HepG2 (cell line): ENCODE data around the gene COX6B1. TPM values are rescaled to one million over a fixed set of nuclear protein-coding genes. Genes with fewer than 3 reads are reported as not detected.

ENCODE experiments used
- CEBPG ChIP-seq: IDR thresholded peaks from 2 replicates; pipeline ENCODE4 v1.6.1; 2016
- FOXO1 ChIP-seq: sonication (generic); formaldehyde crosslinking; IDR thresholded peaks from 2 replicates; pipeline ENCODE4 v1.4.0; 2020; ENCODE audit warnings: missing genetic modification reagents
- GATAD2A ChIP-seq: IDR thresholded peaks from 2 replicates; pipeline ENCODE4 v1.6.1; 2016
- KAT7 ChIP-seq: IDR thresholded peaks from 2 replicates; pipeline ENCODE4 v1.6.1; 2018; ENCODE audit warnings: borderline replicate concordance, missing compliant biosample characterization
- KDM3A ChIP-seq: IDR thresholded peaks from 2 replicates; pipeline ENCODE4 v1.6.1; 2018; ENCODE audit warnings: low read depth, missing compliant biosample characterization
- MYNN ChIP-seq: sonication (generic); formaldehyde crosslinking; IDR thresholded peaks from 2 replicates; pipeline ENCODE4 v1.4.0; 2020; ENCODE audit warnings: mild to moderate bottlenecking, low read depth, missing genetic modification reagents
- RCOR2 ChIP-seq: IDR thresholded peaks from 2 replicates; pipeline ENCODE4 v1.6.1; 2016; ENCODE audit warnings: missing biosample characterization, missing genetic modification reagents
- ZMYM3 ChIP-seq: sonication (generic); formaldehyde crosslinking; IDR thresholded peaks from 2 replicates; pipeline ENCODE4 v1.5.1; 2020; ENCODE audit warnings: mild to moderate bottlenecking, missing genetic modification reagents
- ZNF446 ChIP-seq: sonication (generic); formaldehyde crosslinking; IDR thresholded peaks from 2 replicates; pipeline ENCODE4 v1.5.0; 2020; ENCODE audit warnings: mild to moderate bottlenecking, missing genetic modification reagents
- polyA plus RNA-seq, 8 experiments: library from polyadenylated mRNA; depleted of rRNA in 3 of 8; stranded (reverse) in 7 of 8; unstranded in 1 of 8; fragments of >200 nt; fragmentation: Illumina TruSeq in 4 of 8; extraction: Trizol in 4 of 8; gene quantifications; 2 replicates each; pipeline versions ENCODE4 v1.2.1 to v1.2.3, GENCODE V29; 2011 to 2016; ENCODE audit warnings: low read depth in 4 of 8, missing spikeins in 1 of 8, mixed read lengths in 1 of 8; ENCODE audit not compliant: insufficient read depth in 1 of 8
- total RNA-seq, 5 experiments: library from RNA; depleted of rRNA; stranded (reverse); fragments of >200 nt; fragmentation: Illumina TruSeq; extraction: Trizol; gene quantifications; 2 replicates each; pipeline ENCODE4 v1.2.3, GENCODE V29; 2016; ENCODE audit warnings: low read depth in 1 of 5
- TF ChIP-seq, protein P1 (sequence below): sonication (generic); formaldehyde crosslinking; IDR thresholded peaks from 2 replicates; pipeline ENCODE4 v1.5.1; 2020; ENCODE audit warnings: missing genetic modification reagents, mild to moderate bottlenecking, borderline replicate concordance
- TF ChIP-seq, protein P2 (sequence below): sonication (generic); formaldehyde crosslinking; conservative IDR thresholded peaks from 2 replicates; pipeline ENCODE4 v1.4.0; 2020; ENCODE audit warnings: mild to moderate bottlenecking, missing genetic modification reagents, moderate library complexity
- TF ChIP-seq, protein P3 (sequence below): sonication (generic); formaldehyde crosslinking; IDR thresholded peaks from 2 replicates; pipeline ENCODE4 v1.4.0; 2020; ENCODE audit warnings: mild to moderate bottlenecking, missing genetic modification reagents
- TF ChIP-seq, protein P4 (sequence below): sonication (generic); formaldehyde crosslinking; IDR thresholded peaks from 2 replicates; pipeline ENCODE4 v1.4.0; 2020; ENCODE audit warnings: mild to moderate bottlenecking, missing genetic modification reagents
- TF ChIP-seq, protein P5 (sequence below): sonication (generic); formaldehyde crosslinking; IDR thresholded peaks from 2 replicates; pipeline ENCODE4 v1.4.0; 2020; ENCODE audit warnings: missing genetic modification reagents, borderline replicate concordance

Gene COX6B1
- total and polyA plus RNA-seq, 2 of the 13 experiments (the other 11 are each of a cell fraction or from before 2014, with no cell fraction given) = 481 to 487 TPM

DNA sequence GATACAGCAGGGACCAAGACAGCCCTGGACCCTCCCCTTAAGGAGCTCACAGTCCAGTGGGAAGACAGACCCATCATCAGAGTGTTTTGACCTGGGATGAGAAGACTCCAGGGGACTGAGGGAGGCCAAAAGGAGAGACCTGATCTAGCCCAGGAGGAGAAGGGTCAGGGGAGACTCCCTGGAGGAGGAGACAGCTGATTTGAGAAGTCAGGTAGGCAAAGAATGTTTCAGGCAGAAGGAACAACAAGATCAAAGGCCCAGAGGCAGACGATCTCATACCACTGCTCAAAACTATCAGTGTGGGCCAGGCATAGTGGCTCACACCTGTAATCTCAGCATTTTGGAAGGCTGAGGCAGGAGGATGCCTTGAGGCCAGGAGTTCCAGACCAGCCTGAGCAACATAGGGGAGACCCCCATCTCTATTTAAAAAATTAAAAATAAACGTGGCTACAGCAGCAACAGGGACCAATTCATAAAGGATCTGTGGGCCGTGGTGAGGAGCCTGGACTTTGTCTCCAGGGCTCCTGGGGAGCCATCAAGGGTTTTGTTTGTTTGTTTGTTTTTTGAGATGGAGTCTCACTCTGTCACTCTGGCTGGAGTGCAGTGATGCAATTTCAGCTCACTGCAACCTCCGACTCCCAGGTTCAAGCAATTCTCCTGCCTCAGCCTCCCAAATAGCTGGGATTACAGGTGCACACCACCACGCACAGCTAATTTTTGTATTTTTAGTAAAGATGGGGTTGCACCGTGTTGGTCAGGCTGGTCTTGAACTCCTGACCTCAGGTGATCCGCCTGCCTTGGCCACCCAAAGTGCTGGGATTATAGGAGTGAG lies 2.2 kb upstream of the COX6B1 start (continued):
- TF ChIP-seq MYNN (CRISPR knock-in tag) (no peak), CEBPG (peak; percentile 61), KDM3A (CRISPR knock-in tag) (no peak), RCOR2 (CRISPR knock-in tag) (peak; percentile 28; the same call in 1 of the 2 replicates), ZMYM3 (CRISPR knock-in tag) (peak; percentile 83), FOXO1 (no peak), GATAD2A (CRISPR knock-in tag) (0 out of 2 replicates have a peak, but pooled peaks have one; percentile 12), ZNF446 (no peak), KAT7 (CRISPR knock-in tag) (no peak)
- TF ChIP-seq, protein P1, sequence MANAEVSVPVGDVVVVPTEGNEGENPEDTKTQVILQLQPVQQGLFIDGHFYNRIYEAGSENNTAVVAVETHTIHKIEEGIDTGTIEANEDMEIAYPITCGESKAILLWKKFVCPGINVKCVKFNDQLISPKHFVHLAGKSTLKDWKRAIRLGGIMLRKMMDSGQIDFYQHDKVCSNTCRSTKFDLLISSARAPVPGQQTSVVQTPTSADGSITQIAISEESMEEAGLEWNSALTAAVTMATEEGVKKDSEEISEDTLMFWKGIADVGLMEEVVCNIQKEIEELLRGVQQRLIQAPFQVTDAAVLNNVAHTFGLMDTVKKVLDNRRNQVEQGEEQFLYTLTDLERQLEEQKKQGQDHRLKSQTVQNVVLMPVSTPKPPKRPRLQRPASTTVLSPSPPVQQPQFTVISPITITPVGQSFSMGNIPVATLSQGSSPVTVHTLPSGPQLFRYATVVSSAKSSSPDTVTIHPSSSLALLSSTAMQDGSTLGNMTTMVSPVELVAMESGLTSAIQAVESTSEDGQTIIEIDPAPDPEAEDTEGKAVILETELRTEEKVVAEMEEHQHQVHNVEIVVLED (CRISPR knock-in tag) = no peak
- TF ChIP-seq, protein P2, sequence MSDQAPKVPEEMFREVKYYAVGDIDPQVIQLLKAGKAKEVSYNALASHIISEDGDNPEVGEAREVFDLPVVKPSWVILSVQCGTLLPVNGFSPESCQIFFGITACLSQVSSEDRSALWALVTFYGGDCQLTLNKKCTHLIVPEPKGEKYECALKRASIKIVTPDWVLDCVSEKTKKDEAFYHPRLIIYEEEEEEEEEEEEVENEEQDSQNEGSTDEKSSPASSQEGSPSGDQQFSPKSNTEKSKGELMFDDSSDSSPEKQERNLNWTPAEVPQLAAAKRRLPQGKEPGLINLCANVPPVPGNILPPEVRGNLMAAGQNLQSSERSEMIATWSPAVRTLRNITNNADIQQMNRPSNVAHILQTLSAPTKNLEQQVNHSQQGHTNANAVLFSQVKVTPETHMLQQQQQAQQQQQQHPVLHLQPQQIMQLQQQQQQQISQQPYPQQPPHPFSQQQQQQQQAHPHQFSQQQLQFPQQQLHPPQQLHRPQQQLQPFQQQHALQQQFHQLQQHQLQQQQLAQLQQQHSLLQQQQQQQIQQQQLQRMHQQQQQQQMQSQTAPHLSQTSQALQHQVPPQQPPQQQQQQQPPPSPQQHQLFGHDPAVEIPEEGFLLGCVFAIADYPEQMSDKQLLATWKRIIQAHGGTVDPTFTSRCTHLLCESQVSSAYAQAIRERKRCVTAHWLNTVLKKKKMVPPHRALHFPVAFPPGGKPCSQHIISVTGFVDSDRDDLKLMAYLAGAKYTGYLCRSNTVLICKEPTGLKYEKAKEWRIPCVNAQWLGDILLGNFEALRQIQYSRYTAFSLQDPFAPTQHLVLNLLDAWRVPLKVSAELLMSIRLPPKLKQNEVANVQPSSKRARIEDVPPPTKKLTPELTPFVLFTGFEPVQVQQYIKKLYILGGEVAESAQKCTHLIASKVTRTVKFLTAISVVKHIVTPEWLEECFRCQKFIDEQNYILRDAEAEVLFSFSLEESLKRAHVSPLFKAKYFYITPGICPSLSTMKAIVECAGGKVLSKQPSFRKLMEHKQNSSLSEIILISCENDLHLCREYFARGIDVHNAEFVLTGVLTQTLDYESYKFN (CRISPR knock-in tag) = 0 out of 2 replicates have a peak, but pooled peaks have one; percentile 32
- TF ChIP-seq, protein P3, sequence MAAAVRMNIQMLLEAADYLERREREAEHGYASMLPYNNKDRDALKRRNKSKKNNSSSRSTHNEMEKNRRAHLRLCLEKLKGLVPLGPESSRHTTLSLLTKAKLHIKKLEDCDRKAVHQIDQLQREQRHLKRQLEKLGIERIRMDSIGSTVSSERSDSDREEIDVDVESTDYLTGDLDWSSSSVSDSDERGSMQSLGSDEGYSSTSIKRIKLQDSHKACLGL = no peak
- TF ChIP-seq, protein P4, sequence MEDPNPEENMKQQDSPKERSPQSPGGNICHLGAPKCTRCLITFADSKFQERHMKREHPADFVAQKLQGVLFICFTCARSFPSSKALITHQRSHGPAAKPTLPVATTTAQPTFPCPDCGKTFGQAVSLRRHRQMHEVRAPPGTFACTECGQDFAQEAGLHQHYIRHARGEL (CRISPR knock-in tag) = no peak
- TF ChIP-seq, protein P5, sequence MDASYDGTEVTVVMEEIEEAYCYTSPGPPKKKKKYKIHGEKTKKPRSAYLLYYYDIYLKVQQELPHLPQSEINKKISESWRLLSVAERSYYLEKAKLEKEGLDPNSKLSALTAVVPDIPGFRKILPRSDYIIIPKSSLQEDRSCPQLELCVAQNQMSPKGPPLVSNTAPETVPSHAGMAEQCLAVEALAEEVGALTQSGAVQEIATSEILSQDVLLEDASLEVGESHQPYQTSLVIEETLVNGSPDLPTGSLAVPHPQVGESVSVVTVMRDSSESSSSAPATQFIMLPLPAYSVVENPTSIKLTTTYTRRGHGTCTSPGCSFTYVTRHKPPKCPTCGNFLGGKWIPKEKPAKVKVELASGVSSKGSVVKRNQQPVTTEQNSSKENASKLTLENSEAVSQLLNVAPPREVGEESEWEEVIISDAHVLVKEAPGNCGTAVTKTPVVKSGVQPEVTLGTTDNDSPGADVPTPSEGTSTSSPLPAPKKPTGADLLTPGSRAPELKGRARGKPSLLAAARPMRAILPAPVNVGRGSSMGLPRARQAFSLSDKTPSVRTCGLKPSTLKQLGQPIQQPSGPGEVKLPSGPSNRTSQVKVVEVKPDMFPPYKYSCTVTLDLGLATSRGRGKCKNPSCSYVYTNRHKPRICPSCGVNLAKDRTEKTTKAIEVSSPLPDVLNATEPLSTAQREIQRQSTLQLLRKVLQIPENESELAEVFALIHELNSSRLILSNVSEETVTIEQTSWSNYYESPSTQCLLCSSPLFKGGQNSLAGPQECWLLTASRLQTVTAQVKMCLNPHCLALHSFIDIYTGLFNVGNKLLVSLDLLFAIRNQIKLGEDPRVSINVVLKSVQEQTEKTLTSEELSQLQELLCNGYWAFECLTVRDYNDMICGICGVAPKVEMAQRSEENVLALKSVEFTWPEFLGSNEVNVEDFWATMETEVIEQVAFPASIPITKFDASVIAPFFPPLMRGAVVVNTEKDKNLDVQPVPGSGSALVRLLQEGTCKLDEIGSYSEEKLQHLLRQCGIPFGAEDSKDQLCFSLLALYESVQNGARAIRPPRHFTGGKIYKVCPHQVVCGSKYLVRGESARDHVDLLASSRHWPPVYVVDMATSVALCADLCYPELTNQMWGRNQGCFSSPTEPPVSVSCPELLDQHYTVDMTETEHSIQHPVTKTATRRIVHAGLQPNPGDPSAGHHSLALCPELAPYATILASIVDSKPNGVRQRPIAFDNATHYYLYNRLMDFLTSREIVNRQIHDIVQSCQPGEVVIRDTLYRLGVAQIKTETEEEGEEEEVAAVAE = no peak
